Upper lobe of left lung (tissue), 4 donors: ENCODE results near the gene VPS26B.

Experiments used
- CTCF ChIP-seq, 6 experiments: fragments of 450-650 bp in 4 of 6; fragments of 200-600 bp in 2 of 6; sonication (generic) in 2 of 6; IDR thresholded peaks; one replicate each; pipeline ENCODE4 v1.5.1; 2016 to 2019; ENCODE audit warnings: antibody characterized with exemption in 6 of 6
- POLR2A ChIP-seq, 4 donors: fragments of 450-650 bp; IDR thresholded peaks; one replicate each; pipeline ENCODE4 v1.5.1; 2016 to 2017; ENCODE audit warnings: antibody characterized with exemption in 4 of 4, mild to moderate bottlenecking in 2 of 4

GRCh38 chr11:134260503-134260902 lies 36.0 kb downstream of the VPS26B start:
- TF ChIP-seq CTCF (IDR thresholded peaks at IDR 0.05): no peak
- TF ChIP-seq POLR2A (IDR thresholded peaks at IDR 0.05): no peak
